SU-DHL-6 (cell line): ENCODE measurements around the gene LOXHD1.

Source experiments
- H2AFZ ChIP-seq: fragments of 200-600 bp; sonication (generic); 2 replicates; pipeline ENCODE4 v1.6.1; 2014; ENCODE audit warnings: low read depth, mild to moderate bottlenecking, moderate library complexity, mixed read lengths, antibody characterized with exemption, low read length; ENCODE audit not compliant: severe bottlenecking
- H3F3A ChIP-seq: fragments of 200-600 bp; shearing (Covaris generic); 2 replicates; pipeline ENCODE4 v1.6.0; 2016; ENCODE audit warnings: antibody characterized with exemption, mild to moderate bottlenecking; ENCODE audit not compliant: insufficient read depth
- H3K27ac ChIP-seq: fragments of 200-600 bp; sonication (generic); 2 replicates; pipeline ENCODE4 v1.5.1; 2016; ENCODE audit warnings: low read depth, mild to moderate bottlenecking, low read length, moderate library complexity, mixed read lengths
- H3K27me3 ChIP-seq: fragments of 200-600 bp; sonication (generic), shearing (Covaris generic); 2 replicates; pipeline ENCODE4 v1.6.0; 2014; ENCODE audit warnings: mild to moderate bottlenecking, low read length
- H3K36me3 ChIP-seq: fragments of 200-600 bp; sonication (generic); 2 replicates; pipeline ENCODE4 v1.6.1; 2014; ENCODE audit warnings: mild to moderate bottlenecking, low read length, mixed read lengths
- H3K4me2 ChIP-seq: fragments of 300-600, 200-600 bp; shearing (Covaris generic), sonication (generic); 2 replicates; pipeline ENCODE4 v1.6.0; 2014; ENCODE audit warnings: low read length, low read depth, mild to moderate bottlenecking; ENCODE audit not compliant: poor library complexity, severe bottlenecking
- H3K4me3 ChIP-seq: fragments of 200-600 bp; sonication (generic); 2 replicates; pipeline ENCODE4 v1.5.1; 2014; ENCODE audit warnings: antibody characterized with exemption, low read length, mild to moderate bottlenecking, mixed read lengths; ENCODE audit not compliant: insufficient read depth, poor library complexity, severe bottlenecking
- H3K79me2 ChIP-seq: fragments of 200-600 bp; sonication (generic); 2 replicates; pipeline ENCODE4 v1.6.1; 2014; ENCODE audit warnings: mild to moderate bottlenecking, low read length, moderate library complexity; ENCODE audit not compliant: insufficient read depth
- H3K9ac ChIP-seq: fragments of 200-600 bp; sonication (generic); 2 replicates; pipeline ENCODE4 v1.7.0; 2014; ENCODE audit warnings: mild to moderate bottlenecking, low read length
- H3K9me2 ChIP-seq: fragments of 200-600 bp; sonication (generic); replicated peaks from 2 replicates; pipeline ENCODE4 v1.6.1; 2014; ENCODE audit warnings: low read length; ENCODE audit not compliant: insufficient read depth
- H3K9me3 ChIP-seq: fragments of 200-600 bp; sonication (generic); 2 replicates; pipeline ENCODE4 v1.6.1; 2014; ENCODE audit warnings: low read length, mixed read lengths; ENCODE audit not compliant: insufficient read depth
- H4K20me1 ChIP-seq: fragments of 200-600 bp; sonication (generic); 2 replicates; pipeline ENCODE4 v1.6.1; 2014; ENCODE audit warnings: low read depth, mild to moderate bottlenecking, antibody characterized with exemption, low read length, moderate library complexity, mixed read lengths
- CTCF ChIP-seq: fragments of 200-600 bp; sonication (generic); IDR thresholded peaks from one replicate; pipeline ENCODE4 v1.5.1; 2017; ENCODE audit warnings: antibody characterized with exemption, mild to moderate bottlenecking, low read length, moderate library complexity; ENCODE audit not compliant: insufficient read depth, poor library complexity, severe bottlenecking
- EZH2phosphoT487 ChIP-seq: fragments of 200-600 bp; sonication (generic), shearing (Covaris generic); conservative IDR thresholded peaks from 2 replicates; pipeline ENCODE4 v1.6.1; 2018; ENCODE audit warnings: mild to moderate bottlenecking, antibody characterized with exemption, low read length, moderate library complexity, mixed read lengths

The LOXHD1 gene

DNA sequence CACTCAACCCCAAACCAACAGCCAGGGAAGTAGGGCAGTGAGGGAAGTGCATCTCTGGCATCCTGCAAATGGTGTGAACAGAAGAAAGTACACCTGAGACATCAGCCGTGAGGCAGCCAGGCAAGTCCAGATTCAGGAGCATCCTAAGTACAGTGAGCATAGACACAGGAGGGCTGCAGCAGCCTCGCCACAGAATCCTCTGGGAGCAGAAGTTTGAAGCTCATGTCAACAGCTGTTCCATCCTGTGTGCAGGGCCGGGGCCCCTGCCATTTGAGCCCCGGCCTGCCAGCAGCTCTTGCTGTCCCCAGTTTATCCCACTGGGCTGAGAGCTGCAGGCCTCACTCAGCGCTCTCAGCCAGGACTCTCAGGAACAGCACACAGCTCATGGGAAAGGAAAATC is 14.5 kb downstream of the LOXHD1 start:
- Histone ChIP-seq H2AFZ (no peak overlapping the region), H3K9ac (no peak overlapping the region), H3K27me3 (no peaks in the 10 kb centered on the region), H3K9me3 (no peaks in the 10 kb centered on the region), H3K4me3 (no peak overlapping the region), H3K27ac (no peak overlapping the region), H3K79me2 (no peaks in the 10 kb centered on the region), H3K36me3 (no peaks in the 10 kb centered on the region), H3K4me2 (no peak overlapping the region), H3F3A (no peaks in the 10 kb centered on the region), H3K9me2 (no peaks in the 10 kb centered on the region), H4K20me1 (no peaks in the 10 kb centered on the region)
- TF ChIP-seq EZH2phosphoT487, result no peak
- no peak for TF ChIP-seq CTCF

DNA sequence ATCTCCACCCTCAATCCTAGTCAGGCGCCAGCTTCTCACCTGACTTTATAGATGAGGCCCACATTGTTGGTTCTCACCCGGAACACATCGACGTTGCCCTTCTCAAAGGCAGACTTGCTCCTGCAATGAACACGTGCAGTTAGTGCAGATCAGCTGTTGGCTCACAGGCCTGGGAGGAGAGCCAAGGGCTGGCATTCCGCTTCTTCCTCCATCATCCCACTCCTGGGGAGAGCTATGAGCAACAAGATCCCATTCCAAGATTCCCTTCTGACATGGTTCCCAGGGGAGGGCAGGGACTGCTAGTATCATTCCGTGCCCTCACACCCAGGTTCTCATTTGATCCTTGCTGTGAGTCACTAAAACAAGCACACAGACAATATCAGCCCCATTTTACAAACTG is 15.1 kb downstream of the LOXHD1 start:
- Histone ChIP-seq H3K27ac (no peak overlapping the region), H3F3A (no peaks in the 10 kb centered on the region), H3K36me3 (no peaks in the 10 kb centered on the region), H3K9me2 (no peaks in the 10 kb centered on the region), H4K20me1 (no peaks in the 10 kb centered on the region), H3K27me3 (no peaks in the 10 kb centered on the region), H3K9ac (no peak overlapping the region), H2AFZ (no peak overlapping the region), H3K79me2 (no peaks in the 10 kb centered on the region), H3K9me3 (no peaks in the 10 kb centered on the region), H3K4me2 (no peak overlapping the region), H3K4me3 (no peak overlapping the region)
- TF ChIP-seq EZH2phosphoT487 (no peak), CTCF (no peak)

- Histone ChIP-seq H3K4me3 (no peak overlapping the region), H3K9me2 (no peaks in the 10 kb centered on the region), H2AFZ (no peak overlapping the region), H3K27ac (no peak overlapping the region), H3K9me3 (no peaks in the 10 kb centered on the region), H3K27me3 (no peaks in the 10 kb centered on the region), H4K20me1 (no peaks in the 10 kb centered on the region), H3K9ac (no peak overlapping the region), H3K4me2 (no peak overlapping the region), H3K36me3 (no peaks in the 10 kb centered on the region), H3F3A (no peaks in the 10 kb centered on the region), H3K79me2 (no peaks in the 10 kb centered on the region)
- TF ChIP-seq CTCF (no peak), EZH2phosphoT487 (no peak)
Observed at GRCh38 chr18:46639386-46639785, 17.6 kb downstream of the LOXHD1 start.
